ENCODE data around the gene IL1RAPL2. TPM values are rescaled to one million over a fixed set of nuclear protein-coding genes. Genes with fewer than 3 reads are reported as not detected.

IL1RAPL2 gene
- total RNA-seq, 1 donor from 2014 or later = not detected

DNA sequence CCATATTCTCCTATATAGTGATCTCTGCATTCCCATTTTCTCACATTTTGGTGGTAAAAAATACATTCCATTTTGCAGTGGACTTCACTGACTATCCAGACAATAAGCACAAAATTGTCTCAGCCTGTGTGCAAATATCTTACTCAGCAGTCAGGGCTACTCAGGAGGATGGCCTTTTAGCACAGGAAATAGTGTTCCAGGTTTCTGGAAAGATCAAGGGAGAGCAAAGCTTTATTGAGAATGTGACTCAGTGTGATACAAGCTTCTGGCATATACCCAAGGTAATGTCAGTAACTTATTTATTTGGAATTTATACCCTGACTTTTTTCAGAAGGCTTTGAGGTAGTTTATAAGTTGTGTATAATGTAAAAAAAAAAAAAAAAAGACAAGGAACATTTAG lies 421.1 kb downstream of the IL1RAPL2 start:
- H3K27me3 Mint-ChIP-seq (ENCODE audit: low read depth) = no peaks in the 10 kb centered on the region
- DNase-seq (ENCODE audit: low spot score) = no peak
- no peaks in the 10 kb centered on the region for H3K4me1 Mint-ChIP-seq (ENCODE audit: low read depth)
- no peak overlapping the region for H3K4me3 Mint-ChIP-seq (ENCODE audit: unreplicated experiment)
- no peaks in the 10 kb centered on the region for H3K9me3 Mint-ChIP-seq (ENCODE audit: low read depth)
- no peak overlapping the region for H3K27ac Mint-ChIP-seq (ENCODE audit: unreplicated experiment)
- TF ChIP-seq, protein P1, sequence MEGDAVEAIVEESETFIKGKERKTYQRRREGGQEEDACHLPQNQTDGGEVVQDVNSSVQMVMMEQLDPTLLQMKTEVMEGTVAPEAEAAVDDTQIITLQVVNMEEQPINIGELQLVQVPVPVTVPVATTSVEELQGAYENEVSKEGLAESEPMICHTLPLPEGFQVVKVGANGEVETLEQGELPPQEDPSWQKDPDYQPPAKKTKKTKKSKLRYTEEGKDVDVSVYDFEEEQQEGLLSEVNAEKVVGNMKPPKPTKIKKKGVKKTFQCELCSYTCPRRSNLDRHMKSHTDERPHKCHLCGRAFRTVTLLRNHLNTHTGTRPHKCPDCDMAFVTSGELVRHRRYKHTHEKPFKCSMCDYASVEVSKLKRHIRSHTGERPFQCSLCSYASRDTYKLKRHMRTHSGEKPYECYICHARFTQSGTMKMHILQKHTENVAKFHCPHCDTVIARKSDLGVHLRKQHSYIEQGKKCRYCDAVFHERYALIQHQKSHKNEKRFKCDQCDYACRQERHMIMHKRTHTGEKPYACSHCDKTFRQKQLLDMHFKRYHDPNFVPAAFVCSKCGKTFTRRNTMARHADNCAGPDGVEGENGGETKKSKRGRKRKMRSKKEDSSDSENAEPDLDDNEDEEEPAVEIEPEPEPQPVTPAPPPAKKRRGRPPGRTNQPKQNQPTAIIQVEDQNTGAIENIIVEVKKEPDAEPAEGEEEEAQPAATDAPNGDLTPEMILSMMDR (IDR thresholded peaks at IDR 0.05) = no peak
- H3K36me3 Mint-ChIP-seq (ENCODE audit: low read depth) = no peaks in the 10 kb centered on the region

DNA sequence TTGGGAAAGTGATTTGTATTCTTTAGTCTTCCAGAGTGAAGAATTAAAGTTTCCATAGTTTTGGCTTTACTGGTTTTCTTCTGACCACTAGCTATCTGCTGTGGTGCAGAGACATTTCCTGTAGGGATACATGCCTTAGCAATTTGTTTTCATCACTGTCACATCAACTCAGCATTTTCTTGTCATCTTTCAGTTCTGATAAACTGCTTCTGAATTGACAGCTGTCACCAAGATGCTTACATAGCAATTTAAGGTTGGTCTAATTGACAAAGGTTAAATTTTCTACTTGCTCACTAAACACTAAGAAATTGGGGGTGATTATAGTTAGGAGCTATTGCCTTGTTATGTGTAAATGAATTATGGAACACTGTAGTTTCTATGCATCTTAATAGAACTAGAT lies 422.0 kb downstream of the IL1RAPL2 start:
- Mint-ChIP-seq H3K27ac (ENCODE audit: unreplicated experiment) (no peak overlapping the region), H3K27me3 (ENCODE audit: low read depth) (no peaks in the 10 kb centered on the region), H3K4me3 (ENCODE audit: unreplicated experiment) (no peak overlapping the region), H3K36me3 (ENCODE audit: low read depth) (no peaks in the 10 kb centered on the region), H3K4me1 (ENCODE audit: low read depth) (no peaks in the 10 kb centered on the region), H3K9me3 (ENCODE audit: low read depth) (no peaks in the 10 kb centered on the region)
- TF ChIP-seq, protein P1 (IDR thresholded peaks at IDR 0.05) = no peak
- DNase-seq (ENCODE audit: low spot score) = no peak

DNA sequence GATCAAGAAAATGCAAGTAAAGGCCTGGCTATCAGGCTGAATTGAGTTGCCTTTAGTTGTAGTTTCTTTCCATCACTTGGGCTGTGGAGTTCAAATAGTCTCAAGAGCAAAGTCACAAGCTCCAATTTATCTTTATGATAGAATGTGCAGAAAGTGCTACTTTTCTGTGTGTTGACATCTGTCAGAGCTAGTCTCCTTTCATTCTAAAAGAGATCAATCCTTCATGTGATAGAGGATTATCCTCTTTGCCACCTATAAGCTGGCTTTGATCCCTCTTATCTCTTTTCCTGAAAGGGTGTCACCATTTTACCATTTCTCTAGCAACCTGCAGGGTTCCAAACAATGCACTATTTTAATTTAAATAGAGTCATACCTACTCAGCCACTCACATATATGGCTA lies 429.5 kb downstream of the IL1RAPL2 start:
- Mint-ChIP-seq H3K36me3 (ENCODE audit: low read depth) (no peaks in the 10 kb centered on the region), H3K9me3 (ENCODE audit: low read depth) (no peaks in the 10 kb centered on the region), H3K4me3 (ENCODE audit: unreplicated experiment) (no peak overlapping the region), H3K4me1 (ENCODE audit: low read depth) (no peaks in the 10 kb centered on the region), H3K27me3 (ENCODE audit: low read depth) (no peaks in the 10 kb centered on the region), H3K27ac (ENCODE audit: unreplicated experiment) (no peak overlapping the region)
- TF ChIP-seq, protein P1 (IDR thresholded peaks at IDR 0.05) = no peak
- DNase-seq (ENCODE audit: low spot score) = no peak

GRCh38 chrX:105006103-105006502 lies 440.1 kb downstream of the IL1RAPL2 start:
- peaks cover 5% of the 10 kb centered on the region for H3K9me3 Mint-ChIP-seq (ENCODE audit: low read depth)
- TF ChIP-seq, protein P1 (IDR thresholded peaks at IDR 0.05) = no peak
- H3K4me1 Mint-ChIP-seq (ENCODE audit: low read depth) = no peaks in the 10 kb centered on the region
- H3K36me3 Mint-ChIP-seq (ENCODE audit: low read depth) = no peaks in the 10 kb centered on the region
- no peak overlapping the region for H3K4me3 Mint-ChIP-seq (ENCODE audit: unreplicated experiment)
- DNase-seq (ENCODE audit: low spot score) = no peak
- no peaks in the 10 kb centered on the region for H3K27me3 Mint-ChIP-seq (ENCODE audit: low read depth)
- no peak overlapping the region for H3K27ac Mint-ChIP-seq (ENCODE audit: unreplicated experiment)

DNA sequence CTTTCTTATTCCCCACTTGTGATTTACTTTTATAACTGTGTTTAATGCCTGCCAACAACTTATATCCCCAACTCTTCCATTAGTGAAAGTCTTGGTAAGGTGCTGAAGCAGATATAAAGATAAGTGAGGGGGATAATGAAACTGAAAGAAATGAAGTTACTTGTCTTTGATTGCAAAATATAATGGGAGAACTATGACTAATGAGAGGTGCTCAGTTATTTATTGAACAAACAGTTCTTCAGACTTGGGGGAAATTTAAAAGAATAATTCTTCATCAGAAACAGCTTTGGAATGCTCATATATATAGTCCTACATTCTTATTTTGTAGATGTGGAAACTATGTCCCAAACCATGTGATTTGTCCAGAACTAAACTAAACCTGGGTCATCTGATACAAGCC lies 441.0 kb downstream of the IL1RAPL2 start:
- H3K4me1 Mint-ChIP-seq (ENCODE audit: low read depth) = no peaks in the 10 kb centered on the region
- no peaks in the 10 kb centered on the region for H3K27me3 Mint-ChIP-seq (ENCODE audit: low read depth)
- H3K36me3 Mint-ChIP-seq (ENCODE audit: low read depth) = no peaks in the 10 kb centered on the region
- no peak overlapping the region for H3K27ac Mint-ChIP-seq (ENCODE audit: unreplicated experiment)
- no peak overlapping the region for H3K4me3 Mint-ChIP-seq (ENCODE audit: unreplicated experiment)
- DNase-seq (ENCODE audit: low spot score) = no peak
- TF ChIP-seq, protein P1 (IDR thresholded peaks at IDR 0.05) = no peak
- H3K9me3 Mint-ChIP-seq (ENCODE audit: low read depth) = peaks cover 7% of the 10 kb centered on the region
